WTC11 (cell line): Measurements from ENCODE around the gene YIPF2. TPM values are rescaled to one million over a fixed set of nuclear protein-coding genes. Genes with fewer than 3 reads are reported as not detected.
A peak's percentile ranks its signal among the peaks of the same experiment; 100 is the strongest.

Experiments used
- ATAC-seq: fragments of 200-7000 bp; cut with Tn5 transposase; 2 replicates; pipeline ENCODE4 v1.10.0; 2021; ENCODE audit warnings: mild to moderate bottlenecking, moderate library complexity
- CTCF ChIA-PET: fragments of 300-600 bp; sonication (Branson Sonifier 250); formaldehyde crosslinking; loops from one replicate; lab custom pipeline; 2021; ENCODE audit warnings: antibody characterized with exemption; lab: Charles Lee
- POLR2A ChIA-PET: fragments of 350-600 bp; sonication (Branson Sonifier 250); formaldehyde crosslinking; loops from one replicate; lab custom pipeline; 2021; ENCODE audit warnings: antibody characterized with exemption; lab: Charles Lee
- DNase-seq: peaks from one replicate; pipeline ENCODE4 v3.0.0; 2021; ENCODE audit warnings: low spot score
- H3K27ac Mint-ChIP-seq: 2 replicates; pipeline ENCODE4 v1.8.0; 2021; ENCODE audit warnings: mixed read lengths
- H3K27me3 Mint-ChIP-seq: 2 replicates; pipeline ENCODE4 v1.8.0; 2021; ENCODE audit warnings: low read depth, mild to moderate bottlenecking, moderate library complexity, mixed read lengths
- H3K36me3 Mint-ChIP-seq: 2 replicates; pipeline ENCODE4 v1.8.0; 2021; ENCODE audit warnings: mixed read lengths
- H3K4me1 Mint-ChIP-seq: 2 replicates; pipeline ENCODE4 v1.8.0; 2022; ENCODE audit warnings: mixed read lengths
- H3K4me3 Mint-ChIP-seq: 2 replicates; pipeline ENCODE4 v1.8.0; 2021; ENCODE audit warnings: mild to moderate bottlenecking, moderate library complexity, mixed read lengths
- H3K9me3 Mint-ChIP-seq: 2 replicates; pipeline ENCODE4 v1.8.0; 2021; ENCODE audit warnings: mixed read lengths
- ATF6 ChIP-seq: sonication (generic); formaldehyde crosslinking; IDR thresholded peaks from 2 replicates; pipeline ENCODE4 v1.8.1; 2023; ENCODE audit warnings: mild to moderate bottlenecking, missing genetic modification reagents
- CBFB ChIP-seq: sonication (generic); formaldehyde crosslinking; IDR thresholded peaks from 2 replicates; pipeline ENCODE4 v1.8.1; 2022; ENCODE audit warnings: mild to moderate bottlenecking, low read depth, missing genetic modification reagents
- CREB1 ChIP-seq: sonication (generic); formaldehyde crosslinking; IDR thresholded peaks from 2 replicates; pipeline ENCODE4 v1.8.0; 2023; ENCODE audit warnings: mild to moderate bottlenecking, missing genetic modification reagents
- CREM ChIP-seq: sonication (generic); formaldehyde crosslinking; IDR thresholded peaks from 2 replicates; pipeline ENCODE4 v1.8.1; 2022; ENCODE audit warnings: mild to moderate bottlenecking, missing genetic modification reagents, moderate library complexity
- EMX1 ChIP-seq: fragments of 250-450 bp; sonication (Bioruptor Pico); IDR thresholded peaks from 2 replicates; pipeline ENCODE4 v1.8.0; 2021; ENCODE audit warnings: mild to moderate bottlenecking
- FOXP4 ChIP-seq: sonication (generic); formaldehyde crosslinking; IDR thresholded peaks from 2 replicates; pipeline ENCODE4 v1.8.0; 2022; ENCODE audit warnings: mild to moderate bottlenecking, missing genetic modification reagents
- IRF2 ChIP-seq: sonication (generic); formaldehyde crosslinking; IDR thresholded peaks from 2 replicates; pipeline ENCODE4 v1.8.0; 2022; ENCODE audit warnings: low read depth, missing genetic modification reagents, borderline replicate concordance
- JUN ChIP-seq: sonication (generic); formaldehyde crosslinking; IDR thresholded peaks from 2 replicates; pipeline ENCODE4 v1.8.0; 2023; ENCODE audit warnings: mild to moderate bottlenecking, missing genetic modification reagents
- MXD4 ChIP-seq: fragments of 250-450 bp; sonication (Bioruptor Pico); IDR thresholded peaks from 2 replicates; pipeline ENCODE4 v1.8.0; 2021; ENCODE audit warnings: mild to moderate bottlenecking, moderate library complexity, borderline replicate concordance
- MYBL2 ChIP-seq: sonication (generic); formaldehyde crosslinking; IDR thresholded peaks from 2 replicates; pipeline ENCODE4 v1.8.1; 2023; ENCODE audit warnings: mild to moderate bottlenecking, moderate library complexity, missing genetic modification reagents
- NR1H2 ChIP-seq: sonication (generic); formaldehyde crosslinking; IDR thresholded peaks from 2 replicates; pipeline ENCODE4 v1.9.0; 2021; ENCODE audit warnings: mild to moderate bottlenecking, moderate library complexity, missing genetic modification reagents
- NR2C2 ChIP-seq: sonication (generic); formaldehyde crosslinking; IDR thresholded peaks from 2 replicates; pipeline ENCODE4 v1.8.0; 2022; ENCODE audit warnings: mild to moderate bottlenecking, missing genetic modification reagents
- PREB ChIP-seq: sonication (generic); formaldehyde crosslinking; IDR thresholded peaks from 2 replicates; pipeline ENCODE4 v1.8.1; 2022; ENCODE audit warnings: mild to moderate bottlenecking, missing genetic modification reagents, moderate library complexity, borderline replicate concordance
- TP53 ChIP-seq: sonication (generic); formaldehyde crosslinking; IDR thresholded peaks from 2 replicates; pipeline ENCODE4 v1.8.1; 2023; ENCODE audit warnings: mild to moderate bottlenecking, missing genetic modification reagents
- ZBTB21 ChIP-seq: sonication (generic); formaldehyde crosslinking; IDR thresholded peaks from 2 replicates; pipeline ENCODE4 v1.8.1; 2023; ENCODE audit warnings: mild to moderate bottlenecking, missing genetic modification reagents, borderline replicate concordance
- ZNF121 ChIP-seq: sonication (generic); formaldehyde crosslinking; IDR thresholded peaks from 2 replicates; pipeline ENCODE4 v1.8.0; 2023; ENCODE audit warnings: missing genetic modification reagents
- ZNF512 ChIP-seq: sonication (generic); formaldehyde crosslinking; IDR thresholded peaks from 2 replicates; pipeline ENCODE4 v1.8.1; 2022; ENCODE audit warnings: missing genetic modification reagents, borderline replicate concordance
- ZNF671 ChIP-seq: fragments of 250-450 bp; sonication (Bioruptor Pico); IDR thresholded peaks from 2 replicates; pipeline ENCODE4 v1.8.0; 2021; ENCODE audit warnings: mild to moderate bottlenecking
- total RNA-seq: library from RNA; stranded (reverse); gene quantifications from 3 replicates; pipeline ENCODE4 v1.2.3, GENCODE V29; 2021

The YIPF2 gene
- total RNA-seq, 1 experiment from 2014 or later, result 65.5 TPM

- TF ChIP-seq ATF6 (CRISPR knock-in tag) (no peak), PREB (CRISPR knock-in tag) (no peak), NR1H2 (no peak), CREM (CRISPR knock-in tag) (no peak), ZBTB21 (CRISPR knock-in tag) (no peak), CREB1 (CRISPR knock-in tag) (no peak), JUN (CRISPR knock-in tag) (no peak), FOXP4 (CRISPR knock-in tag) (no peak), NR2C2 (CRISPR knock-in tag) (no peak), TP53 (CRISPR knock-in tag) (no peak)
Observed at GRCh38 chr19:10887616-10888367, 40.6 kb downstream of the YIPF2 start (continued).

GRCh38 chr19:10885201-10886169 is 43.0 kb downstream of the YIPF2 start:
- TF ChIP-seq MXD4 (CRISPR knock-in tag), result no peak
- no peak for TF ChIP-seq ZNF512
- TF ChIP-seq TP53 (CRISPR knock-in tag), result no peak
- no peak for TF ChIP-seq CBFB (CRISPR knock-in tag)
- no peak for TF ChIP-seq MYBL2 (CRISPR knock-in tag)
- TF ChIP-seq ZNF671 (CRISPR knock-in tag), result no peak
- TF ChIP-seq ZNF121 (CRISPR knock-in tag), result no peak
- no peak for TF ChIP-seq IRF2 (CRISPR knock-in tag)
- TF ChIP-seq EMX1 (CRISPR knock-in tag), result no peak
- ATAC-seq (peak; percentile 15), DNase-seq (no peak)
- ChIA-PET CTCF (interaction anchor here (0.6 to 2.2 kb wide), 9 partner anchors 9 to 1224 kb away, joined by 3 to 9 read pairs (median 4); no protein-coding TSS in a partner anchor), POLR2A (interaction anchor here (0.6 to 0.7 kb wide), 2 partner anchors 56 to 402 kb away, joined by 3 to 6 read pairs; no protein-coding TSS in a partner anchor)
- Mint-ChIP-seq H3K4me3 (peak overlapping the region; percentile 6; the same call in 1 of the 2 replicates), H3K36me3 (no peaks in the 10 kb centered on the region), H3K4me1 (peaks cover 61% of the 10 kb centered on the region), H3K27ac (peak overlapping the region; percentile 96), H3K27me3 (no peaks in the 10 kb centered on the region), H3K9me3 (no peaks in the 10 kb centered on the region)
